Adrenal gland (tissue), 5 donors: ENCODE data around the gene KCNK10.

ENCODE experiments used
- POLR2A ChIP-seq, 2 donors: fragments of 450-650 bp; IDR thresholded peaks; one replicate each; pipeline ENCODE4 v1.6.1; 2017; ENCODE audit warnings: antibody characterized with exemption in 2 of 2, mild to moderate bottlenecking in 2 of 2, moderate library complexity in 1 of 2
- TF ChIP-seq, protein P1 (sequence below), 6 experiments: fragments of 450-650 bp in 4 of 6; fragments of 200-600 bp in 2 of 6; sonication (generic) in 1 of 6; IDR thresholded peaks; 1 replicate in 5 of 6; 2 replicates in 1 of 6; pipeline versions ENCODE4 v1.5.1 to v1.8.0; 2016 to 2021; ENCODE audit warnings: antibody characterized with exemption in 6 of 6, mild to moderate bottlenecking in 2 of 6, moderate library complexity in 1 of 6
- donor health status: DM: no; HTN: no; CAD: no.

DNA sequence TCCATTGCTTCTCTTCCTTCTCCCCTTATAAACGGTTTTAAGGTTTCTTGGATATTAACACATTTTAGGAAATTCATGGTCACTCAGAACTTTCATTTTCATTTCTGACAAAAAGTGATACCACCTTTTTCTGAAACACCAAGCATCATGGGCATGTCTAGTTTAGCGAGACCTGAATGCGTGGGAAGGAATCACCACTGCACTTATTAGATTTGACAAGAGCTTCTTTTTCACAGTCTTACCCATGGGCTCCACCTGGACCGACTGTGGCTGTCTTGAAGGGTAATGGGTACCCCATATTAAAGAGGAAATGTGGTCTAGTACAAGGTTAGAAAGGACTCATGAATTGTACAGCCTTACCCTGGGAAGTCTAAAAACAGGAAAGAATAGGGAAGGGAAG, 95.4 kb downstream of the KCNK10 start:
- TF ChIP-seq, protein P1, sequence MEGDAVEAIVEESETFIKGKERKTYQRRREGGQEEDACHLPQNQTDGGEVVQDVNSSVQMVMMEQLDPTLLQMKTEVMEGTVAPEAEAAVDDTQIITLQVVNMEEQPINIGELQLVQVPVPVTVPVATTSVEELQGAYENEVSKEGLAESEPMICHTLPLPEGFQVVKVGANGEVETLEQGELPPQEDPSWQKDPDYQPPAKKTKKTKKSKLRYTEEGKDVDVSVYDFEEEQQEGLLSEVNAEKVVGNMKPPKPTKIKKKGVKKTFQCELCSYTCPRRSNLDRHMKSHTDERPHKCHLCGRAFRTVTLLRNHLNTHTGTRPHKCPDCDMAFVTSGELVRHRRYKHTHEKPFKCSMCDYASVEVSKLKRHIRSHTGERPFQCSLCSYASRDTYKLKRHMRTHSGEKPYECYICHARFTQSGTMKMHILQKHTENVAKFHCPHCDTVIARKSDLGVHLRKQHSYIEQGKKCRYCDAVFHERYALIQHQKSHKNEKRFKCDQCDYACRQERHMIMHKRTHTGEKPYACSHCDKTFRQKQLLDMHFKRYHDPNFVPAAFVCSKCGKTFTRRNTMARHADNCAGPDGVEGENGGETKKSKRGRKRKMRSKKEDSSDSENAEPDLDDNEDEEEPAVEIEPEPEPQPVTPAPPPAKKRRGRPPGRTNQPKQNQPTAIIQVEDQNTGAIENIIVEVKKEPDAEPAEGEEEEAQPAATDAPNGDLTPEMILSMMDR (IDR thresholded peaks at IDR 0.05) = no peak
- TF ChIP-seq POLR2A (IDR thresholded peaks at IDR 0.05) = no peak
